K562 (cell line): ENCODE measurements around the gene SSU72. TPM values are rescaled to one million over a fixed set of nuclear protein-coding genes. Genes with fewer than 3 reads are reported as not detected.

Experiments
- ATF3 ChIP-seq, 2 experiments: fragments of 450-650 bp in 1 of 2; sonication (generic) in 1 of 2; formaldehyde crosslinking in 1 of 2; IDR thresholded peaks in 1 of 2; conservative IDR thresholded peaks in 1 of 2; 2 replicates each; pipeline versions ENCODE4 v1.6.1 to v1.8.1; 2016 to 2023; ENCODE audit warnings: mild to moderate bottlenecking in 2 of 2, moderate library complexity in 2 of 2, inconsistent platforms in 1 of 2, missing genetic modification reagents in 1 of 2
- CBX3 ChIP-seq, 2 experiments: IDR thresholded peaks; 1 replicate in 1 of 2; 2 replicates in 1 of 2; pipeline ENCODE4 v1.6.1; 2012; ENCODE audit warnings: inconsistent platforms in 2 of 2, low read length in 2 of 2, borderline replicate concordance in 1 of 2, control low read depth in 1 of 2
- CBX5 ChIP-seq: IDR thresholded peaks from 2 replicates; pipeline ENCODE4 v1.6.1; 2014; ENCODE audit warnings: low read depth, borderline replicate concordance
- CC2D1A ChIP-seq: fragments of 450-650 bp; IDR thresholded peaks from 2 replicates; pipeline ENCODE4 v1.6.1; 2017; ENCODE audit warnings: mild to moderate bottlenecking
- CHD4 ChIP-seq: fragments of 200-600 bp; sonication (generic); IDR thresholded peaks from 3 replicates; pipeline ENCODE4 v1.6.1; 2012; ENCODE audit warnings: low read depth, mild to moderate bottlenecking, mixed read lengths, low read length, inconsistent platforms; ENCODE audit not compliant: insufficient read depth, insufficient replicate concordance, poor library complexity, severe bottlenecking
- FOXA3 ChIP-seq, 2 experiments: fragments of 450-650 bp in 1 of 2; sonication (generic) in 1 of 2; formaldehyde crosslinking; IDR thresholded peaks in 1 of 2; conservative IDR thresholded peaks in 1 of 2; 2 replicates each; pipeline versions ENCODE4 v1.4.0 to v1.8.0; 2020 to 2022; ENCODE audit warnings: mild to moderate bottlenecking in 2 of 2, missing genetic modification reagents in 1 of 2
- GATA2 ChIP-seq: sonication (generic); formaldehyde crosslinking; IDR thresholded peaks from 2 replicates; pipeline ENCODE4 v1.4.0; 2020; ENCODE audit warnings: mild to moderate bottlenecking, missing genetic modification reagents
- HNRNPUL1 ChIP-seq: fragments of 200-400 bp; formaldehyde crosslinking; IDR thresholded peaks from 2 replicates; pipeline ENCODE4 v1.6.1; 2017; ENCODE audit warnings: low read length
- HOMEZ ChIP-seq: fragments of 250-450 bp; sonication (Bioruptor Pico); IDR thresholded peaks from 2 replicates; pipeline ENCODE4 v1.4.0; 2020; ENCODE audit warnings: mild to moderate bottlenecking, moderate library complexity
- ID3 ChIP-seq, 2 experiments: fragments of 250-450 bp in 1 of 2; fragments of 450-650 bp in 1 of 2; sonication (Bioruptor Pico) in 1 of 2; IDR thresholded peaks; 2 replicates each; pipeline versions ENCODE4 v1.6.1 to v1.8.0; 2016 to 2021; ENCODE audit warnings: mild to moderate bottlenecking in 2 of 2, moderate library complexity in 2 of 2, missing compliant biosample characterization in 1 of 2, missing genetic modification characterization in 1 of 2
- MYC ChIP-seq, 2 experiments: fragments of 250-450 bp in 1 of 2; sonication (Bioruptor Pico) in 1 of 2; IDR thresholded peaks; 2 replicates each; pipeline versions ENCODE4 v1.5.1 to v1.6.1; 2012 to 2021; ENCODE audit warnings: low read depth in 2 of 2, borderline replicate concordance in 1 of 2, improper control_type of control experiment in 1 of 2, low read length in 1 of 2, mild to moderate bottlenecking in 1 of 2, moderate library complexity in 1 of 2
- RREB1 ChIP-seq: fragments of 250-450 bp; sonication (Bioruptor Pico); IDR thresholded peaks from 2 replicates; pipeline ENCODE4 v1.4.0; 2020
- RUNX1 ChIP-seq: sonication (generic); IDR thresholded peaks from 2 replicates; pipeline ENCODE4 v1.6.1; 2016; ENCODE audit warnings: antibody characterized with exemption, low read depth
- TRIM28 ChIP-seq: fragments of 450-650 bp; IDR thresholded peaks from 2 replicates; pipeline ENCODE4 v1.6.1; 2017
- ZBTB17 ChIP-seq: fragments of 450-650 bp; formaldehyde crosslinking; IDR thresholded peaks from 2 replicates; pipeline ENCODE4 v1.4.0; 2020; ENCODE audit warnings: mild to moderate bottlenecking
- ZFX ChIP-seq: sonication (generic); formaldehyde crosslinking; IDR thresholded peaks from 2 replicates; pipeline ENCODE4 v1.8.0; 2022; ENCODE audit warnings: mild to moderate bottlenecking, missing genetic modification reagents, moderate library complexity
- ZNF217 ChIP-seq: sonication (generic); formaldehyde crosslinking; IDR thresholded peaks from 2 replicates; pipeline ENCODE4 v1.8.0; 2022; ENCODE audit warnings: mild to moderate bottlenecking, missing genetic modification reagents
- ZNF324 ChIP-seq: fragments of 250-450 bp; sonication (Bioruptor Pico); IDR thresholded peaks from 2 replicates; pipeline ENCODE4 v1.4.0; 2020; ENCODE audit warnings: mild to moderate bottlenecking
- ZNF551 ChIP-seq: fragments of 250-450 bp; sonication (Bioruptor Pico); IDR thresholded peaks from 2 replicates; pipeline ENCODE4 v1.5.0; 2021; ENCODE audit warnings: mild to moderate bottlenecking, moderate library complexity
- polyA plus RNA-seq, 8 experiments: library from polyadenylated mRNA; depleted of rRNA in 4 of 8; stranded (reverse) in 5 of 8; unstranded in 3 of 8; fragments of >200 nt; fragmentation: Nextera tagmentation in 2 of 8; fragmentation: Illumina TruSeq in 1 of 8; extraction: Ambion mirVana in 2 of 8; extraction: Trizol in 1 of 8; gene quantifications; 2 replicates each; pipeline versions ENCODE4 v1.2.1 to v1.2.3, GENCODE V29; 2011 to 2014; ENCODE audit warnings: inconsistent platforms in 1 of 8, missing spikeins in 1 of 8
- total RNA-seq, 7 experiments: library from RNA; depleted of rRNA in 6 of 7; stranded (reverse); fragments of >200 nt in 6 of 7; fragmentation: Illumina TruSeq in 2 of 7; extraction: Trizol in 2 of 7; gene quantifications; 2 replicates each; pipeline versions ENCODE4 v1.2.1 to v1.2.3, GENCODE V29; 2011 to 2021; ENCODE audit warnings: low replicate concordance in 1 of 7

Gene SSU72
- total and polyA plus RNA-seq, 9 of the 15 experiments (the other 6 are each of a cell fraction or from before 2014, with no cell fraction given), result 70.8 to 201 (median 94.6) TPM

- TF ChIP-seq RREB1 (CRISPR knock-in tag), result no peak
- TF ChIP-seq CBX3 (IDR thresholded peaks at IDR 0.05; ENCODE audit: borderline replicate concordance in 1 of 2, low read length in 2 of 2), result peak in 1 of 2 experiments; percentile 70; a peak in 2 of 3 replicates
- TF ChIP-seq GATA2 (CRISPR knock-in tag), result no peak
- no peak for TF ChIP-seq MYC (IDR thresholded peaks at IDR 0.05; ENCODE audit: low read depth, low read length)
- TF ChIP-seq MYC (CRISPR knock-in tag; IDR thresholded peaks at IDR 0.05; ENCODE audit: borderline replicate concordance, low read depth), result no peak
- TF ChIP-seq RUNX1, result no peak
- TF ChIP-seq ZNF217 (CRISPR knock-in tag), result no peak
- TF ChIP-seq CHD4, result no peak
- TF ChIP-seq CC2D1A, result no peak
- TF ChIP-seq ZNF324 (CRISPR knock-in tag), result peak; percentile 99
- TF ChIP-seq CBX5, result 0 out of 2 replicates have a peak, but pooled peaks have one; percentile 16
- TF ChIP-seq ID3 (CRISPR knock-in tag; IDR thresholded peaks at IDR 0.05), result no peak
- no peak for TF ChIP-seq ID3 (tag; IDR thresholded peaks at IDR 0.05)
- TF ChIP-seq ZBTB17 (CRISPR knock-in tag), result no peak
- no peak for TF ChIP-seq FOXA3 (CRISPR knock-in tag; conservative IDR thresholded peaks at IDR 0.05 in 1 of 2, IDR thresholded peaks at IDR 0.05 in 1 of 2)
- no peak for TF ChIP-seq HOMEZ
- no peak for TF ChIP-seq ZFX
- TF ChIP-seq ZNF551 (CRISPR knock-in tag), result no peak
- no peak for TF ChIP-seq HNRNPUL1
- peak; percentile 80 for TF ChIP-seq TRIM28
- TF ChIP-seq ATF3 (IDR thresholded peaks at IDR 0.05), result no peak
- no peak for TF ChIP-seq ATF3 (CRISPR knock-in tag; conservative IDR thresholded peaks at IDR 0.05)
Observed at GRCh38 chr1:1531947-1532346, 42.7 kb downstream of the SSU72 start (continued).
